ENCODE measurements around the gene NDUFA13. TPM values are rescaled to one million over a fixed set of nuclear protein-coding genes. Genes with fewer than 3 reads are reported as not detected.

Gene NDUFA13
- polyA plus RNA-seq, 6 donors from 2014 or later: 226 to 324 (median 271) TPM

- ATAC-seq (ENCODE audit: low read depth in 2 of 2) (no peak), DNase-seq (no peak)
- no peaks in the 10 kb centered on the region for H3K27me3 Mint-ChIP-seq
- no peaks in the 10 kb centered on the region for H3K36me3 Mint-ChIP-seq
- H3K4me1 Mint-ChIP-seq: peaks cover 14 to 24% (median 17%) of the 10 kb centered on the region in 3 donors
- no peaks in the 10 kb centered on the region for H3K9me3 Mint-ChIP-seq
- H3K27ac Mint-ChIP-seq: no peak overlapping the region
- H3K4me3 Mint-ChIP-seq: no peak overlapping the region
Measured at GRCh38 chr19:19493841-19494546, 22.0 kb upstream of the NDUFA13 start.

DNA sequence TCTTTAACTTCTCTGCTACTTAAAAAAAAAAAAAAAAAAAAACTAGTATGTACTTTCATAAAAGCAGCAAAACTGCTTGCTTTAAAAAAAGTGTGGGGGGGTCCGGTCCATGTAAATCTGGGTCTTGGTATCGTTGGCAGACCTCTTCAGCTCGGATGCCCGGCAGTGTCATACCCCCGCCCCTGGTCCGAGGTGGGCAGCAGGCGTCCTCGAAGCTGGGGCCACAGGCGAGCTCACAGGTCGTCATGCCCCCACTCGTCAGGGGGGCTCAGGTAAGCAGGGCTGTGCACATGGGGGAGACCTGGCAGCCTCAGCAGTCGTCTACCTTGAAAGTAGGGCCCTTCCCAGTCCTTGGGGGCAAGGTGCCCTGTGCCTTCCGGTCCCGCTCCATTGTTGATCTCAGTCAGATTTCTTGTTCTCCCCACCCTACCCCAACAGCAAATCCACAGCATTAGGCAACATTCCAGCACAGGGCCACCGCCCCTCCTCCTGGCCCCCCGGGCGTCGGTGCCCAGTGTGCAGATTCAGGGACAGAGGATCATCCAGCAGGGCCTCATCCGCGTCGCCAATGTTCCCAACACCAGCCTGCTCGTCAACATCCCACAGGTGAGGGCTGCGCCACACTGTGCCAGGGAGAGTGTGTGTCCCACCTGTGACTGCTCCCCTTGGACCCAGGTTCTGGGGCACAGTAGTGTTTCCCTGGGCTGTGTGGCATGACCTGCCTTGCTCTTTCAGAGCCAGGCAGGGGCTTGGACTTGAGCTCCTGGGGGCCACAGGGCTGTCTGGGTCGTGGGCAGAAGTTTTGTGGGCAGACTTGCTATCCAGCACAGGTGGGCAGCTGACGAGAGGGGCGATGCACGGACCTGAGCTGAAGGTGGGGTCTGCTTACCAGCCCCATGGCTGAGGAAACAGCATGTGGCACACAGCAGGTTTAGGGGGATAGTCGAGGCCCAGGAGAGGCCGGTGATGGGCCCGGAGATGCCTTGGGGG is 20.1 kb upstream of the NDUFA13 start:
- Mint-ChIP-seq H3K4me3 (no peak overlapping the region), H3K9me3 (no peaks in the 10 kb centered on the region), H3K27ac (peak overlapping the region in 2 of 6 donors; percentile 56 to 59), H3K36me3 (no peaks in the 10 kb centered on the region), H3K4me1 (peaks cover 3 to 5% (median 3%) of the 10 kb centered on the region in 3 donors), H3K27me3 (no peaks in the 10 kb centered on the region)
- no peak for ATAC-seq (ENCODE audit: low read depth in 2 of 2)
- DNase-seq: no peak

- Mint-ChIP-seq H3K4me3 (no peak overlapping the region), H3K4me1 (peaks cover 0 to 10% (median 3%) of the 10 kb centered on the region in 3 donors), H3K9me3 (no peaks in the 10 kb centered on the region), H3K27me3 (no peaks in the 10 kb centered on the region), H3K27ac (peak overlapping the region in 1 of 6 donors; percentile 74), H3K36me3 (peaks cover 0 to 8% of the 10 kb centered on the region in 2 donors)
- ATAC-seq (ENCODE audit: low read depth in 2 of 2) (no peak), DNase-seq (no peak)
Measured at GRCh38 chr19:19498255-19498991, 17.6 kb upstream of the NDUFA13 start.

DNA sequence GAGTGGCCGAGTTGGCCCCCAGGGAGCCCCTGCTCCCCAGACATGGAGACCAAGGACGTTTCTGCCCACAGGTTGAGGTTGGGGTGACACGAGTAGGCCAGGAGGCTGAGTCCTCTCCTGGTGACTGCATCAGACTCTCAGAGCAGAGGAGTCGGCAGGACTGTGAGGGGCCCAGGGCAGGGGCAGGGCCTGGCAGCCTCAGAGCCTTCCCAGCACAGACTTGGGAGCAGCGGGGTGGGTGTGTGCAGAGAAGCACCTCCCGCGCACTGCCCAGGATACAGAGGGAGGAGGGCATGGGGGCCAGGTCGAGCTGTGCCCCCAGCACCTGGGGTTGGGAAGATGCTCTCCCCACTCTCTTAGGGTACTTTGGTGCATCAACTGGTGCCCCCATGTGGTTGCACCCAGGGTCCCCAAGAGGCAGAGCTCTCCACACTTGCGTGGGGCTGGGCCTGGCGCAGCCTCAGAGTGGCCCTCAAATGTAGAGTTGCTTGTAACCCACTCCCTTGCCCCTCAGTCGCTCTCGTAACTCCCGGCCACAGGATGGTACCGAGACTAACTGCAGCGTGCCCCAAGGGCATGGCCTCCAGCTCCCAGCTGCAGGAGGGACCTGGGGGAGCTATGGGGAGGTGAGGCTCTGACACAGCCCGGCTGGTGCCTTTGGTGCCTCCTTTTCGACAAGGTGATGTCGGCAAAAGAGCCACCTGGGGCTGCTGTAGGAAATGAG is 16.6 kb upstream of the NDUFA13 start:
- ATAC-seq (ENCODE audit: low read depth in 2 of 2): no peak
- Mint-ChIP-seq H3K4me1 (peaks cover 0 to 10% (median 3%) of the 10 kb centered on the region in 3 donors), H3K4me3 (no peak overlapping the region), H3K9me3 (no peaks in the 10 kb centered on the region), H3K27me3 (no peaks in the 10 kb centered on the region), H3K36me3 (peaks cover 0 to 11% of the 10 kb centered on the region in 2 donors), H3K27ac (no peak overlapping the region)
- no peak for DNase-seq

DNA sequence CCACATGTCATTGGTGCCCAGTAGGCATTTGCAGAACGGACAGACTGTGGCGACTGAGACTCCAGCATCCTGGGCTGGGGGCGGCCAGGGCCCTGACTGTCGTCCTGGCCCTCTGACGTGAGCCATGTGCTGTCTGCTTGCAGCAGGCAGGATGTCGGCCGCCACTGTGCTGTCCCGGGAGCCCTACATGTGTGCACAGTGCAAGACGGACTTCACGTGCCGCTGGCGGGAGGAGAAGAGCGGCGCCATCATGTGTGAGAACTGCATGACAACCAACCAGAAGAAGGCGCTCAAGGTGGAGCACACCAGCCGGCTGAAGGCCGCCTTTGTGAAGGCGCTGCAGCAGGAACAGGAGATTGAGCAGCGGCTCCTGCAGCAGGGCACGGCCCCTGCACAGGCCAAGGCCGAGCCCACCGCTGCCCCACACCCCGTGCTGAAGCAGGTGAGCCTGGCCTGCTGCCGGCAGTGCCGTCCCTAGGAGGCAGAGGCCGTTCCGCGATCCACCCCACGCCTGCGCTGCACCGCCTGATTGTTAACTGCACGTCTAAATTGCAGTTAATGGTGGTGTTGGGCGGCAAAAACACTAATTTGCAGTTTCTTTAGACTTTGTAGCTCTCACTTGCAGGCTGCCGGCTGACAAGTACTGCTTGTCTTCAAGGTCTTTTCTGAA is 14.9 kb upstream of the NDUFA13 start:
- no peak for DNase-seq
- H3K36me3 Mint-ChIP-seq: peaks cover 0 to 11% of the 10 kb centered on the region in 2 donors
- no peak overlapping the region for H3K4me3 Mint-ChIP-seq

GRCh38 chr19:19501798-19502197 is 14.2 kb upstream of the NDUFA13 start:
- no peak overlapping the region for H3K4me3 Mint-ChIP-seq
- H3K27me3 Mint-ChIP-seq: no peaks in the 10 kb centered on the region
- no peaks in the 10 kb centered on the region for H3K9me3 Mint-ChIP-seq
- H3K27ac Mint-ChIP-seq: no peak overlapping the region
- peaks cover 4 to 11% of the 10 kb centered on the region in 2 donors for H3K36me3 Mint-ChIP-seq
- no peak for DNase-seq
- H3K4me1 Mint-ChIP-seq: peaks cover 0 to 9% (median 3%) of the 10 kb centered on the region in 3 donors
- ATAC-seq (ENCODE audit: low read depth in 2 of 2): no peak

More for the DNA sequence above, 14.9 kb upstream of the NDUFA13 start:
- H3K27ac Mint-ChIP-seq: no peak overlapping the region
- H3K9me3 Mint-ChIP-seq: no peaks in the 10 kb centered on the region
- peaks cover 0 to 10% (median 3%) of the 10 kb centered on the region in 3 donors for H3K4me1 Mint-ChIP-seq
- no peaks in the 10 kb centered on the region for H3K27me3 Mint-ChIP-seq
- ATAC-seq (ENCODE audit: low read depth in 2 of 2): no peak

DNA sequence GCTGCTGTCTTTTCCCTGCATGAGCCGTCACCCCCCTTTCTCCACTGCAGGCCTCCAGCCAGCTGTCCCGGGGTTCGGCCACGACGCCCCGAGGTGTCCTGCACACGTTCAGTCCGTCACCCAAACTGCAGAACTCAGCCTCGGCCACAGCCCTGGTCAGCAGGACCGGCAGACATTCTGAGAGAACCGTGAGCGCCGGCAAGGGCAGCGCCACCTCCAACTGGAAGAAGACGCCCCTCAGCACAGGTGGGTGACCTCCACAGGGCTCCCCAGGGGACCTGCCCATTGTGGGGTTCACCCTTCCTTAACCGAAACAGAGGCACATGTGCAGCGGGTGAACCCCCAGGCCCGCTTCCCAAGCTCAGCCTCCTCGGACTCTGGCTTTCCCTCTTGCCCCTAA is 13.7 kb upstream of the NDUFA13 start:
- ATAC-seq (ENCODE audit: low read depth in 2 of 2) (no peak), DNase-seq (no peak)
- Mint-ChIP-seq H3K9me3 (no peaks in the 10 kb centered on the region), H3K36me3 (peaks cover 6 to 11% of the 10 kb centered on the region in 2 donors), H3K27me3 (no peaks in the 10 kb centered on the region), H3K4me3 (no peak overlapping the region), H3K4me1 (peaks cover 0 to 8% (median 3%) of the 10 kb centered on the region in 3 donors), H3K27ac (peak overlapping the region in 1 of 6 donors; percentile 13)

GRCh38 chr19:19502808-19503602 is 13.0 kb upstream of the NDUFA13 start:
- Mint-ChIP-seq H3K9me3 (no peaks in the 10 kb centered on the region), H3K4me3 (no peak overlapping the region), H3K4me1 (peaks cover 0 to 8% (median 3%) of the 10 kb centered on the region in 3 donors), H3K27me3 (no peaks in the 10 kb centered on the region), H3K36me3 (peaks cover 6 to 11% of the 10 kb centered on the region in 2 donors), H3K27ac (peak overlapping the region in 3 of 6 donors; percentile 13 to 92 (median 23))
- ATAC-seq (ENCODE audit: low read depth in 2 of 2) (no peak), DNase-seq (no peak)

DNA sequence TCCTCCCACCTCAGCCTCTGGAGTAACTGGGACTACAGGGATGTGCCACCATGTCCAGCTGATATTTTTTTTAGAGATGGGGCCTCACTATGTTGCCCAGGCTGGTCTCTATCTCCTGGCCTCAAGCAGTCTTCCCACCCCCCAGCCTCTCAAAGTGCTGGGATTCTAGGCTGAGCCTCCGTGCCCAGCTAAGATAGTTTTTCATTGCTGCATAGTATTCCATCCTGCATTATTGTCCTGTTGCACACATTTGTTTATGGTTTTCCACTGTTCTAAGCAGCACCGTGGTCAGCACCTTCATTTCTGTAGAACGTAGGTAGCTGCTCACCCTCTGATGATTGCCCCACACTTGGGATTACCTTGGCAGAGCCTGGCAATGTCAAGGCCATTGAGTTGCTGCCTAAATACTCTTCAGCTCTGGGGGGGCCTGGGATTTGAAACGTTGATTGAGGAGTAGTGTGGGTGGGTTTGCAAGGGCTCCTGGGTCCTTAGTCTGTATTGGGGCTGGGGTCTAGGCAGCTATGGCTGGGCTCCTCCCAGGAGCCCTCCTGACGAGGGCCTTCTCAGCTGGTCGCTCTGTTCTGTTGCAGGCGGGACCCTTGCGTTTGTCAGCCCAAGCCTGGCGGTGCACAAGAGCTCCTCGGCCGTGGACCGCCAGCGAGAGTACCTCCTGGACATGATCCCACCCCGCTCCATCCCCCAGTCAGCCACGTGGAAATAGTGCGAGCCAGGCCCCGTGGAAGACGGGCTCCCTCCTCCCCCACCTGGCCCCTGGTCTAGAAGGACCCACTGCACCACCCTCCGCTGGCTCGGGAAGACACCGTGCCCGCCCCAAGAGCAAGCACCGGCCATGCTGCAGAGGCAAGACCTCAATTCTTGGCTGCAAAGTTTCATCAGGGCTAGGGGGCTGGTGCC is 11.0 kb upstream of the NDUFA13 start:
- Mint-ChIP-seq H3K27ac (peak overlapping the region in 1 of 6 donors; percentile 80), H3K4me3 (no peak overlapping the region), H3K4me1 (peaks cover 0 to 8% (median 3%) of the 10 kb centered on the region in 3 donors), H3K36me3 (peaks cover 6 to 11% of the 10 kb centered on the region in 2 donors), H3K9me3 (no peaks in the 10 kb centered on the region), H3K27me3 (no peaks in the 10 kb centered on the region)
- no peak for DNase-seq
- no peak for ATAC-seq (ENCODE audit: low read depth in 2 of 2)

GRCh38 chr19:19505669-19506326 is 10.2 kb upstream of the NDUFA13 start:
- H3K27me3 Mint-ChIP-seq: no peaks in the 10 kb centered on the region
- H3K9me3 Mint-ChIP-seq: no peaks in the 10 kb centered on the region
- peaks cover 0 to 8% (median 3%) of the 10 kb centered on the region in 3 donors for H3K4me1 Mint-ChIP-seq
- H3K36me3 Mint-ChIP-seq: peaks cover 6 to 11% of the 10 kb centered on the region in 2 donors
- H3K27ac Mint-ChIP-seq: no peak overlapping the region
- DNase-seq: no peak
- no peak overlapping the region for H3K4me3 Mint-ChIP-seq
- ATAC-seq (ENCODE audit: low read depth in 2 of 2): no peak
